ENCODE data around the gene IGF1R. TPM values are rescaled to one million over a fixed set of nuclear protein-coding genes. Genes with fewer than 3 reads are reported as not detected.
A peak's percentile ranks its signal among the peaks of the same experiment; 100 is the strongest.

IGF1R gene
- total RNA-seq, 1 experiment from 2014 or later: 125 TPM

GRCh38 chr15:98663045-98663444 lies 14.7 kb downstream of the IGF1R start (continued):
- TF ChIP-seq ZNF532 (CRISPR knock-in tag; IDR thresholded peaks at IDR 0.05; ENCODE audit: borderline replicate concordance): no peak

GRCh38 chr15:98663606-98664005 lies 15.3 kb downstream of the IGF1R start:
- POLR2A ChIA-PET: interaction anchor here (1.0 kb wide), 1 partner anchor 146 kb away, joined by 4 read pairs; no protein-coding TSS in a partner anchor

More at GRCh38 chr15:98663606-98664005, 15.3 kb downstream of the IGF1R start:
- no peak overlapping the region for H3K4me3 Mint-ChIP-seq
- CTCF ChIA-PET: interaction anchor here (0.6 to 1.6 kb wide), 5 partner anchors 8 to 242 kb away, joined by 3 to 8 read pairs (median 3); no protein-coding TSS in a partner anchor
- no peaks in the 10 kb centered on the region for H3K27me3 Mint-ChIP-seq (ENCODE audit: low read depth)
- peak overlapping the region; percentile 85; the same call in 1 of the 2 replicates for H3K27ac Mint-ChIP-seq
- no peaks in the 10 kb centered on the region for H3K9me3 Mint-ChIP-seq
- H3K4me1 Mint-ChIP-seq: peaks cover 92% of the 10 kb centered on the region
- TF ChIP-seq JAZF1 (CRISPR knock-in tag; IDR thresholded peaks at IDR 0.05): no peak
- TF ChIP-seq ZNF416 (CRISPR knock-in tag; IDR thresholded peaks at IDR 0.05): no peak
- TF ChIP-seq RORB (CRISPR knock-in tag; IDR thresholded peaks at IDR 0.05): no peak
- no peak for TF ChIP-seq NR1H2 (CRISPR knock-in tag; IDR thresholded peaks at IDR 0.05)
- TF ChIP-seq ZNF263 (CRISPR knock-in tag; IDR thresholded peaks at IDR 0.05; ENCODE audit: low read depth): no peak
- TF ChIP-seq ZMAT4 (CRISPR knock-in tag; IDR thresholded peaks at IDR 0.05): no peak
- no peak for TF ChIP-seq ARID4B (CRISPR knock-in tag; IDR thresholded peaks at IDR 0.05; ENCODE audit: borderline replicate concordance)
- no peak for TF ChIP-seq ZNF423 (CRISPR knock-in tag; IDR thresholded peaks at IDR 0.05)
- no peak for TF ChIP-seq HMGXB4 (CRISPR knock-in tag; IDR thresholded peaks at IDR 0.05)
- no peak for TF ChIP-seq FOXK1 (CRISPR knock-in tag; IDR thresholded peaks at IDR 0.05)
- TF ChIP-seq NR2C2 (CRISPR knock-in tag; IDR thresholded peaks at IDR 0.05): no peak
- ATAC-seq (no peak), DNase-seq (ENCODE audit: low spot score) (no peak)
- H3K36me3 Mint-ChIP-seq: no peaks in the 10 kb centered on the region

Measured in WTC11 (cell line).